Measurements from ENCODE around the gene MMP19.

DNA sequence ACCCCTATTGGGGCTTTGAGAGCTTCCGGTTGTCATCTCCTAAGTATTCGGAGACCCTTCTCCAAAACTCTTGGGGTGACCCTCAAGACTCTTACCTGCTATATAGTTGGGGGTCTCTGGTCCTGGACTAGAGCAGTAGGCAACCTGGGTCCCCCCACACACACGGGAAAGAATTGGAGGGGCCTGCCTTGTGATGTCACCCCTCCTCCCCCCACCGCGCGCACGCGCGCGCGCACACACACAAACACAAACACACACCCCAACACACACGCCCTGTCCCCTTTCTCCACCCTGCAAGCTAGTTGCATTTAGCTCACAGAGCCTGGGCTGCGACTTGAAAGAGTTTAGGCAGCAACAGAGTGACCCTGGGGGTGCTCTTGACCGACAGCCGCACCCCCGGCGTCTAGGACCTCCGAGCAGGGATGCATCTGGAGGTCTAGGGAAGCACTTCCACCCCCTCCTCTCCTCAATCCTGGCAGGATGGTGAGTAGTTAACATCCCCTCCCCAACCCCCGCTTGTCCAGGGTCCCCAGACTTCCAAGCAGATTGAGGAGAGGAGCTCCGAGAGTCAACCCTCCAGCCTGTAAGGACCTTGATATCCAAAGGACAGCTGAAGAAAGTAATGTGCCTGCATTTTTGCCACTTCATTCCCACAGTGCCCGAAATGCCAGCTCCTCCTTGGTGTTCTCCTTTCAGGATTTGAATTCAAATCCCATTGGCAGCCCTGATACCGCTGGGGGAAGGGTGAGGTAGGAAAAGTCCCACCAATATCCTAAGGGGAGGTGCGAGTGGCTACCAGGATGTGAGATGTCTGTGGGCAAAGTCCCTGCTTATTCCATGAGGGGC lies 11.9 kb downstream of the MMP19 start:
- peak; percentile 7 to 47 for TF ChIP-seq POLR2A (IDR thresholded peaks at IDR 0.05)
- TF ChIP-seq, protein P1, sequence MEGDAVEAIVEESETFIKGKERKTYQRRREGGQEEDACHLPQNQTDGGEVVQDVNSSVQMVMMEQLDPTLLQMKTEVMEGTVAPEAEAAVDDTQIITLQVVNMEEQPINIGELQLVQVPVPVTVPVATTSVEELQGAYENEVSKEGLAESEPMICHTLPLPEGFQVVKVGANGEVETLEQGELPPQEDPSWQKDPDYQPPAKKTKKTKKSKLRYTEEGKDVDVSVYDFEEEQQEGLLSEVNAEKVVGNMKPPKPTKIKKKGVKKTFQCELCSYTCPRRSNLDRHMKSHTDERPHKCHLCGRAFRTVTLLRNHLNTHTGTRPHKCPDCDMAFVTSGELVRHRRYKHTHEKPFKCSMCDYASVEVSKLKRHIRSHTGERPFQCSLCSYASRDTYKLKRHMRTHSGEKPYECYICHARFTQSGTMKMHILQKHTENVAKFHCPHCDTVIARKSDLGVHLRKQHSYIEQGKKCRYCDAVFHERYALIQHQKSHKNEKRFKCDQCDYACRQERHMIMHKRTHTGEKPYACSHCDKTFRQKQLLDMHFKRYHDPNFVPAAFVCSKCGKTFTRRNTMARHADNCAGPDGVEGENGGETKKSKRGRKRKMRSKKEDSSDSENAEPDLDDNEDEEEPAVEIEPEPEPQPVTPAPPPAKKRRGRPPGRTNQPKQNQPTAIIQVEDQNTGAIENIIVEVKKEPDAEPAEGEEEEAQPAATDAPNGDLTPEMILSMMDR (IDR thresholded peaks at IDR 0.05), result no peak

Data from Peyer's patch (tissue), 4 donors.